Glomerular visceral epithelial cell (primary cell): ENCODE results near the gene ARL6IP6.

Experiments used
- DNase-seq: peaks from one replicate; pipeline ENCODE4 v3.0.0-alpha.2; 2016; ENCODE audit errors: extremely low spot score

ARL6IP6 gene

GRCh38 chr2:152804687-152805408 is 86.4 kb downstream of the ARL6IP6 start:
- DNase-seq, result no peak

- no peak for DNase-seq
These were observed 93.5 kb downstream of the ARL6IP6 start for GRCh38 chr2:152811916-152812315.
